Measurements from ENCODE around the gene LRP1-AS. TPM values are rescaled to one million over a fixed set of nuclear protein-coding genes. Genes with fewer than 3 reads are reported as not detected.

Gene LRP1-AS
- total RNA-seq, 2 experiments from 2014 or later, result not detected

DNA sequence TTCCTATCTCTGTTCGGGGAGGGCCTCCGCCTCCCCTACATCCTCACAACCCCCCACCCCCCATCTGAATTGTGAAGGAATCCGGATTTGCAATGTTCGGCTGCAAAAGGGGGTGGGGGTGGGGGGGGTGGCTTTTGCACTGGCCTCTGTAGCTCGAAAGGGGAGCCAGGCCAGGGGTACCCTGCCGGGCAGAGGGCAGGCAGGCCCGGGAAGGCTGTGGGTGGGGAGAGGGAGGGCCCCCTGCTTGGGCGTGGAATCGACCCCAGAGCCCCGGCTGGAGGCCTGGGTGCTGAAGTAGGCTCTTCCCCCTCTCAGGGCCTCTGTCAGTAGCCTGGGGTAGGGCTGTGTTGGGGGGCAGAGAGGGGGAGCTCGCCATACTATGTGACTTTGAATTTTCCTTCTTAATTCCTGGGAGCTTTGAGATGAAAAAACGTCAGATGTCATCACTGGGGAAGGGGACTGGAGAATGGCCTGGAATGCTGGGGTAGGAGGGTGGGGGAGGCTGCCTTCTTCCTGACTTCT is 18.0 kb downstream of the LRP1-AS start:
- H3K27me3 Mint-ChIP-seq, result no peaks in the 10 kb centered on the region
- intact Hi-C loops (cut with micrococcal nuclease), result no loop called here
- POLR2A ChIA-PET, result interaction anchor here (0.5 to 3.1 kb wide), 2 partner anchors 18 to 159 kb away, joined by 4 to 24 read pairs; partner anchors contain the start of gene STAT6

GRCh38 chr12:57128519-57129247 is 18.7 kb downstream of the LRP1-AS start:
- Mint-ChIP-seq H3K4me3 (peak overlapping the region; percentile 26), H3K27ac (no peak overlapping the region), H3K36me3 (ENCODE audit: low read depth) (peaks cover 2% of the 10 kb centered on the region), H3K4me1 (ENCODE audit: low read depth) (peaks cover 16% of the 10 kb centered on the region), H3K27me3 (no peaks in the 10 kb centered on the region), H3K9me3 (peaks cover 4% of the 10 kb centered on the region)
- POLR2A ChIA-PET, result interaction anchor here (0.7 to 3.1 kb wide), 4 partner anchors 18 to 124 kb away, joined by 3 to 24 read pairs (median 4); partner anchors contain the start of gene STAT6
- CTCF ChIA-PET, result interaction anchor here (0.8 to 12.0 kb wide), 8 partner anchors 11 to 127 kb away, joined by 3 to 153 read pairs (median 5); partner anchors contain the start of gene STAT6
- DNase-seq (peak; percentile 14), ATAC-seq (no peak)
- TF ChIP-seq, protein P1, sequence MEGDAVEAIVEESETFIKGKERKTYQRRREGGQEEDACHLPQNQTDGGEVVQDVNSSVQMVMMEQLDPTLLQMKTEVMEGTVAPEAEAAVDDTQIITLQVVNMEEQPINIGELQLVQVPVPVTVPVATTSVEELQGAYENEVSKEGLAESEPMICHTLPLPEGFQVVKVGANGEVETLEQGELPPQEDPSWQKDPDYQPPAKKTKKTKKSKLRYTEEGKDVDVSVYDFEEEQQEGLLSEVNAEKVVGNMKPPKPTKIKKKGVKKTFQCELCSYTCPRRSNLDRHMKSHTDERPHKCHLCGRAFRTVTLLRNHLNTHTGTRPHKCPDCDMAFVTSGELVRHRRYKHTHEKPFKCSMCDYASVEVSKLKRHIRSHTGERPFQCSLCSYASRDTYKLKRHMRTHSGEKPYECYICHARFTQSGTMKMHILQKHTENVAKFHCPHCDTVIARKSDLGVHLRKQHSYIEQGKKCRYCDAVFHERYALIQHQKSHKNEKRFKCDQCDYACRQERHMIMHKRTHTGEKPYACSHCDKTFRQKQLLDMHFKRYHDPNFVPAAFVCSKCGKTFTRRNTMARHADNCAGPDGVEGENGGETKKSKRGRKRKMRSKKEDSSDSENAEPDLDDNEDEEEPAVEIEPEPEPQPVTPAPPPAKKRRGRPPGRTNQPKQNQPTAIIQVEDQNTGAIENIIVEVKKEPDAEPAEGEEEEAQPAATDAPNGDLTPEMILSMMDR (IDR thresholded peaks at IDR 0.05), result no peak
- intact Hi-C loops (cut with micrococcal nuclease), result no loop called here

More for the DNA sequence above, 18.0 kb downstream of the LRP1-AS start:
- ATAC-seq (no peak), DNase-seq (no peak)
- Mint-ChIP-seq H3K27ac (no peak overlapping the region), H3K4me3 (peak overlapping the region; percentile 24), H3K4me1 (ENCODE audit: low read depth) (peaks cover 14% of the 10 kb centered on the region), H3K9me3 (no peaks in the 10 kb centered on the region), H3K36me3 (ENCODE audit: low read depth) (no peaks in the 10 kb centered on the region)
- CTCF ChIA-PET, result interaction anchor here (9.3 to 12.0 kb wide), 2 partner anchors 45 to 53 kb away, joined by 143 to 153 read pairs; no protein-coding TSS in a partner anchor
- TF ChIP-seq, protein P1 (IDR thresholded peaks at IDR 0.05), result no peak

- ChIA-PET POLR2A (interaction anchor here (0.7 to 3.1 kb wide), 6 partner anchors 8 to 124 kb away, joined by 3 to 24 read pairs (median 4); partner anchors contain the start of gene STAT6), CTCF (interaction anchor here (0.7 to 12.0 kb wide), 9 partner anchors 11 to 127 kb away, joined by 3 to 153 read pairs (median 5); partner anchors contain the start of gene STAT6)
- H3K4me1 Mint-ChIP-seq (ENCODE audit: low read depth), result peaks cover 16% of the 10 kb centered on the region
- TF ChIP-seq, protein P1 (IDR thresholded peaks at IDR 0.05), result no peak
- DNase-seq (peak; percentile 79), ATAC-seq (peak; percentile 72)
- H3K9me3 Mint-ChIP-seq, result peaks cover 7% of the 10 kb centered on the region
- H3K27ac Mint-ChIP-seq, result peak within 1 kb of the TSS; percentile 50
- peaks cover 2% of the 10 kb centered on the region for H3K36me3 Mint-ChIP-seq (ENCODE audit: low read depth)
- peak within 1 kb of the TSS; percentile 78 for H3K4me3 Mint-ChIP-seq
- H3K27me3 Mint-ChIP-seq, result no peaks in the 10 kb centered on the region
- intact Hi-C loops (cut with micrococcal nuclease), result no loop called here
These were observed 19.5 kb downstream of the LRP1-AS start, which contains the start of gene LRP1 for GRCh38 chr12:57127726-57128518. TSS of gene LRP1 (plus strand) at chr12:57128483. CDS start at chr12:57128965, 482 bp downstream.

DNA sequence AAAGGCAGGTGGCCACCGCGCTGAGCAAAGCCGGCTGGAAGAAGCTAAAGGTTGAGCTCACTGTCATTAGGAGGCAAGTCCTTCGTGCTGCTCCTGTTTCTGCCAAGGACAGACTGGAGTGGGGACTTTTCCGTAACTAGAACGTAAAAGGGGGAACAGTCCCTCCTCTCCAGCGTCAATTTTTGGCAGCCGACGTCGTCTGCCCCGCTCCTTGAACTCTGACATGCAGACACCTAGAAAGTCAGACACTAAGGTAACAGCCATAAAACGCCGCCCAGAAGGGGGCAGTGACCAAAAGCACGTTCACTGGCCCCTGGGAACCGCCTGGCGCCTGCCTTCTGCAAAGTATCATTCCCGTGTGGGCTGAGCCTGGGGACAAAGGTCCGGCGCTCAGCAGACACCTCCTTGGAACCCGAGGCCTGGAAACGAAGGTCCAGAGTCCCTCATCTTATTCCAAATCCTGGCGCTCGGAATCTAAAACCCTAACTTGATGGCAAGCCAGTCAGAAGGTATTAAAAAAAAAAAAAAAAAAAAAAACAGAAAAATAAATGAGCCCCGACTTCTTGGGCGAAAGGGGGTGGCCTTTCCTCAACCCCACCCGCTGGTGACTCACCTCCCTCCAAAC is 20.2 kb downstream of the LRP1-AS start:
- H3K36me3 Mint-ChIP-seq (ENCODE audit: low read depth), result peaks cover 2% of the 10 kb centered on the region
- peaks cover 7% of the 10 kb centered on the region for H3K9me3 Mint-ChIP-seq
- DNase-seq, result peak; percentile 80
- ATAC-seq, result peak; percentile 42
- H3K4me1 Mint-ChIP-seq (ENCODE audit: low read depth), result peaks cover 16% of the 10 kb centered on the region
- TF ChIP-seq, protein P1 (IDR thresholded peaks at IDR 0.05), result peak; percentile 32
- H3K27me3 Mint-ChIP-seq, result no peaks in the 10 kb centered on the region
- ChIA-PET CTCF (interaction anchor here (0.8 to 12.0 kb wide), 9 partner anchors 10 to 126 kb away, joined by 3 to 153 read pairs (median 5); partner anchors contain the start of gene STAT6), POLR2A (interaction anchor here (0.7 to 3.1 kb wide), 5 partner anchors 9 to 57 kb away, joined by 3 to 24 read pairs (median 3); partner anchors contain the start of gene STAT6)
- H3K4me3 Mint-ChIP-seq, result peak overlapping the region; percentile 78
- intact Hi-C loops (cut with micrococcal nuclease), result no loop called here
- no peak overlapping the region for H3K27ac Mint-ChIP-seq
